Aorta (tissue), 4 donors: ENCODE results near the gene USP17L30. TPM values are rescaled to one million over a fixed set of nuclear protein-coding genes. Genes with fewer than 3 reads are reported as not detected.

Source experiments
- polyA plus RNA-seq, 2 donors: library from polyadenylated mRNA; stranded (reverse); fragments of 200-250 nt; gene quantifications; one replicate each; pipeline ENCODE4 v1.2.3, GENCODE V29; 2013
- total RNA-seq, 2 donors: library from RNA; stranded (reverse); fragmentation: NEBNext Ultra II Directional; extraction: Animal tissue kit (Norgen Biotek cat#: 25700); gene quantifications; one replicate each; pipeline ENCODE4 v1.2.1, GENCODE V29; 2021
- donor health status: healthy with polysubstance abuse.
- donor health status: Bipolar disorder and iron deficiency.
- donor health status: DM: no; HTN: no; CAD: no.
- donor health status: DM: yes; HTN: yes; CAD: no.

Gene USP17L30
- total and polyA plus RNA-seq, 4 donors: not detected

Other genes with a start within 250 kb of the USP17L30 start
- not detected for gene FAM90A26, start 192.7 kb upstream of the USP17L30 start, total RNA-seq
- not detected for gene FAM90A26, start 192.7 kb upstream of the USP17L30 start, polyA plus RNA-seq
- gene USP17L10, start 152.5 kb upstream of the USP17L30 start, total RNA-seq: not detected
- gene USP17L10, start 152.5 kb upstream of the USP17L30 start, polyA plus RNA-seq: not detected
- gene USP17L11, start 147.7 kb upstream of the USP17L30 start, total RNA-seq: not detected
- not detected for gene USP17L11, start 147.7 kb upstream of the USP17L30 start, polyA plus RNA-seq
- gene USP17L12, start 143.0 kb upstream of the USP17L30 start, total RNA-seq: not detected
- gene USP17L12, start 143.0 kb upstream of the USP17L30 start, polyA plus RNA-seq: not detected
- gene USP17L13, start 138.2 kb upstream of the USP17L30 start, total RNA-seq: not detected
- not detected for gene USP17L13, start 138.2 kb upstream of the USP17L30 start, polyA plus RNA-seq
- gene USP17L15, start 128.7 kb upstream of the USP17L30 start, total RNA-seq: not detected
- not detected for gene USP17L15, start 128.7 kb upstream of the USP17L30 start, polyA plus RNA-seq
- gene USP17L17, start 119.2 kb upstream of the USP17L30 start, total RNA-seq: not detected
- not detected for gene USP17L17, start 119.2 kb upstream of the USP17L30 start, polyA plus RNA-seq
- gene USP17L18, start 114.5 kb upstream of the USP17L30 start, total RNA-seq: not detected
- gene USP17L18, start 114.5 kb upstream of the USP17L30 start, polyA plus RNA-seq: not detected
- not detected for gene USP17L19, start 109.8 kb upstream of the USP17L30 start, total RNA-seq
- not detected for gene USP17L19, start 109.8 kb upstream of the USP17L30 start, polyA plus RNA-seq
- gene USP17L20, start 105.0 kb upstream of the USP17L30 start, total RNA-seq: not detected
- not detected for gene USP17L20, start 105.0 kb upstream of the USP17L30 start, polyA plus RNA-seq
- gene USP17L21, start 100.3 kb upstream of the USP17L30 start, total RNA-seq: not detected
- gene USP17L21, start 100.3 kb upstream of the USP17L30 start, polyA plus RNA-seq: not detected
- gene USP17L22, start 95.5 kb upstream of the USP17L30 start, total RNA-seq: not detected
- gene USP17L22, start 95.5 kb upstream of the USP17L30 start, polyA plus RNA-seq: not detected
- not detected for gene USP17L24, start 38.0 kb upstream of the USP17L30 start, total RNA-seq
- gene USP17L24, start 38.0 kb upstream of the USP17L30 start, polyA plus RNA-seq: not detected
- not detected for gene USP17L25, start 33.2 kb upstream of the USP17L30 start, total RNA-seq
- gene USP17L25, start 33.2 kb upstream of the USP17L30 start, polyA plus RNA-seq: not detected
- gene USP17L26, start 28.5 kb upstream of the USP17L30 start, total RNA-seq: not detected
- gene USP17L26, start 28.5 kb upstream of the USP17L30 start, polyA plus RNA-seq: not detected
- not detected for gene USP17L5, start 23.7 kb upstream of the USP17L30 start, total RNA-seq
- gene USP17L5, start 23.7 kb upstream of the USP17L30 start, polyA plus RNA-seq: not detected
- gene USP17L27, start 19.0 kb upstream of the USP17L30 start, total RNA-seq: not detected
- gene USP17L27, start 19.0 kb upstream of the USP17L30 start, polyA plus RNA-seq: not detected
- gene USP17L28, start 14.2 kb upstream of the USP17L30 start, total RNA-seq: not detected
- not detected for gene USP17L28, start 14.2 kb upstream of the USP17L30 start, polyA plus RNA-seq
- gene USP17L29, start 9.5 kb upstream of the USP17L30 start, total RNA-seq: not detected
- not detected for gene USP17L29, start 9.5 kb upstream of the USP17L30 start, polyA plus RNA-seq
- gene DEFB131A, start 81.3 kb downstream of the USP17L30 start, total RNA-seq: not detected
- gene DEFB131A, start 81.3 kb downstream of the USP17L30 start, polyA plus RNA-seq: not detected